Chondrocyte (in vitro differentiated cells): ENCODE data around the gene APP. TPM values are rescaled to one million over a fixed set of nuclear protein-coding genes. Genes with fewer than 3 reads are reported as not detected.

Experiments used
- DNase-seq: peaks from one replicate; pipeline ENCODE4 v3.0.0; 2021; ENCODE audit warnings: mixed read lengths, low spot score
- H3K27ac Mint-ChIP-seq: one replicate; pipeline ENCODE4 v1.8.0; 2021; ENCODE audit warnings: mild to moderate bottlenecking, moderate library complexity, mixed read lengths; ENCODE audit not compliant: unreplicated experiment
- H3K27me3 Mint-ChIP-seq: 2 replicates; pipeline ENCODE4 v1.8.0; 2021; ENCODE audit warnings: low read depth, mixed read lengths
- H3K36me3 Mint-ChIP-seq: 2 replicates; pipeline ENCODE4 v1.8.0; 2021; ENCODE audit warnings: low read depth, mixed read lengths
- H3K4me1 Mint-ChIP-seq: 2 replicates; pipeline ENCODE4 v1.8.0; 2021; ENCODE audit warnings: low read depth, mild to moderate bottlenecking, mixed read lengths
- H3K4me3 Mint-ChIP-seq: one replicate; pipeline ENCODE4 v1.8.0; 2021; ENCODE audit warnings: mild to moderate bottlenecking, moderate library complexity, mixed read lengths; ENCODE audit not compliant: unreplicated experiment
- H3K9me3 Mint-ChIP-seq: 2 replicates; pipeline ENCODE4 v1.8.0; 2021; ENCODE audit warnings: low read depth, mixed read lengths
- total RNA-seq: library from RNA; stranded (reverse); gene quantifications from 3 replicates; pipeline ENCODE4 v1.2.1, GENCODE V29; 2021
- TF ChIP-seq, protein P1 (sequence below): fragments of 200-600 bp; sonication (generic); IDR thresholded peaks from 2 replicates; pipeline ENCODE4 v1.5.0; 2021; ENCODE audit warnings: antibody characterized with exemption, mild to moderate bottlenecking, moderate library complexity

APP gene
- total RNA-seq, 1 donor from 2014 or later: 442 TPM

DNA sequence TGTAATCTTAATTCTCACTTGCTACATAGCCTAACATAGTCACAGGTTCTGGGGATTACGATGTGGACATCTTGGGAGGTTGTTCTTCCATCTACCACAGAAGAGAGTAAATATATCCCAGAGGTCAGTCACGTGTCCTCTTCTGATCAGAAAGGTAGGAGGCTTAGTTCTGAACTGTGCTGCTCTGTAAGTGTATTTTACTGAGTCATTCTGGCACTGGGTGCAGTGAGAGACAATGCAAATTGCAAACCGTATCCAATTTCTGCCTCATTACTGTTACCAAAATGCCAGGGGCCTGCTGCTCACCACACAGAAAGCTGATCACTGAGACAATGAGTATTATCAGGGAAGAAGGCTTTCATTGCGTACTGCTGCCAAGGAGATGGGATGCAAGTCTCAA is 331.8 kb downstream of the APP start:
- TF ChIP-seq, protein P1, sequence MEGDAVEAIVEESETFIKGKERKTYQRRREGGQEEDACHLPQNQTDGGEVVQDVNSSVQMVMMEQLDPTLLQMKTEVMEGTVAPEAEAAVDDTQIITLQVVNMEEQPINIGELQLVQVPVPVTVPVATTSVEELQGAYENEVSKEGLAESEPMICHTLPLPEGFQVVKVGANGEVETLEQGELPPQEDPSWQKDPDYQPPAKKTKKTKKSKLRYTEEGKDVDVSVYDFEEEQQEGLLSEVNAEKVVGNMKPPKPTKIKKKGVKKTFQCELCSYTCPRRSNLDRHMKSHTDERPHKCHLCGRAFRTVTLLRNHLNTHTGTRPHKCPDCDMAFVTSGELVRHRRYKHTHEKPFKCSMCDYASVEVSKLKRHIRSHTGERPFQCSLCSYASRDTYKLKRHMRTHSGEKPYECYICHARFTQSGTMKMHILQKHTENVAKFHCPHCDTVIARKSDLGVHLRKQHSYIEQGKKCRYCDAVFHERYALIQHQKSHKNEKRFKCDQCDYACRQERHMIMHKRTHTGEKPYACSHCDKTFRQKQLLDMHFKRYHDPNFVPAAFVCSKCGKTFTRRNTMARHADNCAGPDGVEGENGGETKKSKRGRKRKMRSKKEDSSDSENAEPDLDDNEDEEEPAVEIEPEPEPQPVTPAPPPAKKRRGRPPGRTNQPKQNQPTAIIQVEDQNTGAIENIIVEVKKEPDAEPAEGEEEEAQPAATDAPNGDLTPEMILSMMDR: no peak
- DNase-seq: no peak
- H3K4me1 Mint-ChIP-seq: peaks cover 50% of the 10 kb centered on the region
- no peak overlapping the region for H3K4me3 Mint-ChIP-seq
- H3K36me3 Mint-ChIP-seq: peaks cover 1% of the 10 kb centered on the region
- H3K27ac Mint-ChIP-seq: no peak overlapping the region
- H3K9me3 Mint-ChIP-seq: peaks cover 17% of the 10 kb centered on the region
- H3K27me3 Mint-ChIP-seq: no peaks in the 10 kb centered on the region

DNA sequence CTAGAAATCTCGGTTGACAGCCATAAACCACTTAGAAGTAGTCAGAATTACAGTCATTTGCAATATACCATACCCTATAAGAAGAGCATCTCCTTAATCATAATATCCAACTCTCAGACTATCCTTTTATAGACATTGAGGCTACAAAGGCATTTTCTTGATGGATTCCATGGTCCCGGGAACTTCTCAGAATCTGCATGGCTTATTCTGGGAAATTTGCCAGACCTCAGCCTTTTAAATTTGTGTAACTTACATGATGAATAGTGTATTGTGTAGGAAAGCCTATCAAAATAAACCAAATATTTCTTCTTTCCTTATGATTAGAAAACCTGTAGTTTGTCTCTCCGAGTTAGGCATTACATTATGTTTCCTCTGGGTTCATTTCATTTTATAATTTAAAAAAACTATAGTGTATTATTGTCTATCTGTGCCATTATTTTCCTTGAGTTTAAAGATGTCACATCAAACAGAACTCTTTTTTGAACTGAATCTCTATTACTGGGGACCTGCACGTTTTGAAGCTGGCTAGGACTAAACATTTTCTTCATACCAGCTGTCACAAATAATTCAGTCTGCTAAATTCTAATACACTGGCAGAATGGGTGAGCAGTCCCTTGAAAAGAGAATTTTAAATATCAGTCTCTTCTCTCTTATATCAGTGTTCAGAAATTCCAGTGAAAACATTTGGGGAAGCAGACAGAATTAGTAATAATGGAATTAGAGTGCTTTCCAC is 332.9 kb downstream of the APP start:
- no peaks in the 10 kb centered on the region for H3K27me3 Mint-ChIP-seq
- peaks cover 22% of the 10 kb centered on the region for H3K9me3 Mint-ChIP-seq
- no peak for DNase-seq
- peaks cover 44% of the 10 kb centered on the region for H3K4me1 Mint-ChIP-seq
- peaks cover 1% of the 10 kb centered on the region for H3K36me3 Mint-ChIP-seq
- H3K4me3 Mint-ChIP-seq: no peak overlapping the region
- TF ChIP-seq, protein P1: no peak
- H3K27ac Mint-ChIP-seq: no peak overlapping the region

DNA sequence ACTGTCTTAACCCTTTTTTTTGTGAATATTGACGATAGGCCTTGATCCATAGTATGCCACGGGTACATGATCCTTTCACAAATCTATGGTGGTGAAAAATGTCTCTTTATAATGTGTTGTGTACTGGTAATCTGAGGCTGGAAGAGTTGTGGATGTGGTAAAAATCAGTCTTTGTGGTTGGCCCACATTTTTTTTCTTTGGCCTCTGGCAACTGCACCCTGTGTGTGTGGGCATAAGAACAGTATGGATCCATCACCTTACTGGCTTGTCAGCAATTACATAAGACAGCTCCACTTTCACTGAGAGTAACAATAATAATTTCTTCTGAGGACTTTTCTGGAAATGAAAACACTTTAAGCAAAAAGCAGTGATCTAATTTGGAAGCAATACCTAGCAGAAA is 334.2 kb downstream of the APP start:
- Mint-ChIP-seq H3K36me3 (peaks cover 1% of the 10 kb centered on the region), H3K4me3 (no peak overlapping the region), H3K9me3 (peaks cover 28% of the 10 kb centered on the region), H3K27me3 (no peaks in the 10 kb centered on the region), H3K27ac (no peak overlapping the region), H3K4me1 (peaks cover 43% of the 10 kb centered on the region)
- TF ChIP-seq, protein P1: no peak
- no peak for DNase-seq

DNA sequence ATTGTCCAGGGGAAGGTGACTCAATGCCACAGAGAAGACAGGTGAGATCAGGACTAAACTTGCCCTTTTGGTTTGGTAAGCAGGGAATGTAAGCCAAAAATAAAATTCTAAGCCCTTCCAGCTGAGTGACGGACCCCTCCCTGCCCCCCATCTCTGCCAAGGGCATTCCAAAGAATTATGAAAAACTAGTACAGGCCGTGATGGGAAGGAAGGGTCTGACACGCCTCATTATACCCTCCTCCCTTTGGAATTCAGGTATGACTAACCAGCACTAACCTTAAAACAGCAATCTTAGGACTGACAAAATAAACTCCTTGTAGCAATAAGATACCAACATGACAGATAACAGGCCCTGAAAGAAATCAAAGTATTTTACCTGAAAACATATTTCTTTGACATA is 336.2 kb downstream of the APP start:
- H3K36me3 Mint-ChIP-seq: no peaks in the 10 kb centered on the region
- TF ChIP-seq, protein P1: no peak
- DNase-seq: no peak
- peaks cover 23% of the 10 kb centered on the region for H3K9me3 Mint-ChIP-seq
- no peaks in the 10 kb centered on the region for H3K27me3 Mint-ChIP-seq
- no peak overlapping the region for H3K4me3 Mint-ChIP-seq
- H3K27ac Mint-ChIP-seq: no peak overlapping the region
- peaks cover 43% of the 10 kb centered on the region for H3K4me1 Mint-ChIP-seq

DNA sequence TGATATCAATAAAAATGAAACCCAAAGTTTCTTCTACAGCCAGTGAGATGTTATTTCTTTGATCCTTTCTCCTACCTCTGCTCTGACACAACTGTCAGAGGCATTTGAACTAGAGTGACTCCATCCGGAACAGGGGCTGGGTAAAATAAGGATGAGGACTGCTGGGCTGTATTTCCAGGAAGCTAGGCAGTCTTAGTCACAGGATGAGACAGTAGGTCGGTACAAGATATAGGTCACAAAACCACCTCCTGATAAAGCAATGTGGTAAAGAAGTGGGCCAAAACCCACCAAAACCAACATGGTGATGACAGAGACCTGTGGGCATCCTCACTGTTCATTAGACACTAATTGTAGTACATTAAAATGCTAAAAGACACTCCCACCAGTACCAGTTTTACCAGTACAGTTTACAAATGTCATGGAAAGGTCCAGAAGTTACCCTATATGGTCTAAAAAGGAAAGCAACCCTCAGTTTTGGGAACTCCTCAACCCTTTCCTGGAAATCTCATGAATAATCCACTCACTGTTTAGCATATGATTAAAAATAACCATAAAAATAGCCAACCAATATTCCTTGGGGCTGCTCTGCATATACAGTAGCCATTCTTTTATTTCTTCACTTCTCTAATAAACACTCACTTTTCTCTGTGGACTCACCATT is 339.1 kb downstream of the APP start:
- Mint-ChIP-seq H3K4me1 (peaks cover 33% of the 10 kb centered on the region), H3K27me3 (no peaks in the 10 kb centered on the region), H3K27ac (no peak overlapping the region), H3K9me3 (peaks cover 14% of the 10 kb centered on the region), H3K36me3 (no peaks in the 10 kb centered on the region), H3K4me3 (no peak overlapping the region)
- TF ChIP-seq, protein P1: no peak
- no peak for DNase-seq
